Mucosa of descending colon (tissue), 3 donors: Measurements from ENCODE around the gene MCUB. TPM values are rescaled to one million over a fixed set of nuclear protein-coding genes. Genes with fewer than 3 reads are reported as not detected.
"Not testable (repeated sequence)": the region's sequence is repeated elsewhere in the genome, so short reads cannot be mapped to it uniquely, and the experiment has no call there.

Experiments used
- ATAC-seq: fragments of 200-7000 bp; cut with Tn5 transposase; one replicate; pipeline ENCODE4 v1.9.1; 2020; ENCODE audit warnings: mild to moderate bottlenecking, moderate library complexity
- DNase-seq, 3 donors: peaks; one replicate each; pipeline ENCODE4 v3.0.0-alpha.2; 2020
- H3K36me3 ChIP-seq: fragments of 200-600 bp; one replicate; pipeline ENCODE4 v1.8.0; 2021; ENCODE audit warnings: low read depth, mild to moderate bottlenecking
- H3K4me1 ChIP-seq: fragments of 200-600 bp; one replicate; pipeline ENCODE4 v1.8.0; 2021; ENCODE audit warnings: low read depth, mild to moderate bottlenecking
- H3K4me3 ChIP-seq: fragments of 200-600 bp; one replicate; pipeline ENCODE4 v1.8.0; 2021; ENCODE audit warnings: mild to moderate bottlenecking
- H3K9me3 ChIP-seq: fragments of 200-600 bp; one replicate; pipeline ENCODE4 v1.8.0; 2021; ENCODE audit warnings: mild to moderate bottlenecking
- CTCF ChIP-seq: fragments of 200-600 bp; IDR thresholded peaks from one replicate; pipeline ENCODE4 v1.8.0; 2022; ENCODE audit warnings: antibody characterized with exemption, mild to moderate bottlenecking
- intact Hi-C, 2 donors: fragments of 100-400 bp; cut with DNase I in 1 of 2; cut with micrococcal nuclease in 1 of 2; formaldehyde crosslinking; loops; one replicate each; pipeline versions ENCODE4 v1.11.0 to v1.11.1; 2022; cut with DNase I, micrococcal nuclease
- total RNA-seq, 3 donors: library from RNA; stranded (reverse); fragmentation: NEBNext Ultra II Directional in 2 of 3; extraction: Animal tissue kit (Norgen Biotek cat#: 25700) in 2 of 3; gene quantifications; one replicate each; pipeline versions ENCODE4 v1.2.1 to v1.2.4, GENCODE V29; 2021 to 2023
- donor health status: DM: no; HTN: no; CAD: no; lungs with moderate emphysema.
- donor health status: DM: no; HTN: no; CAD: no.
- donor health status: DM: no; HTN: yes; CAD: no.

MCUB gene
- total RNA-seq, 3 donors from 2014 or later: 2.7 to 11.5 (median 6.6) TPM

GRCh38 chr4:109589119-109589518 lies 29.1 kb downstream of the MCUB start:
- no peaks in the 10 kb centered on the region for H3K9me3 ChIP-seq
- H3K4me3 ChIP-seq: no peak overlapping the region
- H3K36me3 ChIP-seq: no peaks in the 10 kb centered on the region
- no peak for DNase-seq
- intact Hi-C loops: no loop called here
- no peaks in the 10 kb centered on the region for H3K4me1 ChIP-seq
- no peak for TF ChIP-seq CTCF
- ATAC-seq: no peak

GRCh38 chr4:109589605-109590004 lies 29.6 kb downstream of the MCUB start:
- no peak for DNase-seq
- no peaks in the 10 kb centered on the region for H3K4me1 ChIP-seq
- no peak for TF ChIP-seq CTCF

GRCh38 chr4:109590905-109591304 lies 30.9 kb downstream of the MCUB start:
- DNase-seq: no peak
- no peak for ATAC-seq
- Histone ChIP-seq H3K36me3 (no peaks in the 10 kb centered on the region), H3K4me3 (no peak overlapping the region), H3K9me3 (no peaks in the 10 kb centered on the region), H3K4me1 (no peaks in the 10 kb centered on the region)
- TF ChIP-seq CTCF: no peak
- intact Hi-C loops: no loop called here

More at GRCh38 chr4:109589605-109590004, 29.6 kb downstream of the MCUB start:
- Histone ChIP-seq H3K4me3 (no peak overlapping the region), H3K9me3 (no peaks in the 10 kb centered on the region), H3K36me3 (no peaks in the 10 kb centered on the region)
- ATAC-seq: no peak
- intact Hi-C loops: no loop called here

GRCh38 chr4:109592367-109592766 lies 32.3 kb downstream of the MCUB start:
- intact Hi-C loops: no loop called here
- DNase-seq (no peak), ATAC-seq (no peak)
- no peaks in the 10 kb centered on the region for H3K4me1 ChIP-seq
- no peaks in the 10 kb centered on the region for H3K36me3 ChIP-seq
- no peaks in the 10 kb centered on the region for H3K9me3 ChIP-seq
- no peak overlapping the region for H3K4me3 ChIP-seq
- no peak for TF ChIP-seq CTCF

GRCh38 chr4:109595123-109595522 lies 35.1 kb downstream of the MCUB start:
- DNase-seq, H3K9me3 ChIP-seq, ATAC-seq, H3K36me3 ChIP-seq, H3K4me1 ChIP-seq, intact Hi-C loops, H3K4me3 ChIP-seq: not testable (repeated sequence)

GRCh38 chr4:109596420-109597085 lies 36.5 kb downstream of the MCUB start:
- H3K36me3 ChIP-seq, H3K9me3 ChIP-seq, H3K4me1 ChIP-seq, ATAC-seq, intact Hi-C loops, H3K4me3 ChIP-seq, DNase-seq: not testable (repeated sequence)
